ENCODE measurements around the gene ACBD4. TPM values are rescaled to one million over a fixed set of nuclear protein-coding genes. Genes with fewer than 3 reads are reported as not detected.

Gene ACBD4
- total RNA-seq, 4 donors from 2014 or later, result 8.2 to 14.9 (median 10.1) TPM

- intact Hi-C loops (cut with DNase I; ENCODE audit: low total_unique reads), result loop anchor here (10.0 kb wide), 1 partner anchor 194 kb away; the partner anchor contains the start of gene GFAP
- WGBS, 2 donors, result 77 to 81% methylated on average over 10 to 12 of the region's 12 CpGs
Observed at GRCh38 chr17:45108595-45109521, 26.6 kb upstream of the ACBD4 start.

GRCh38 chr17:45110676-45111611 lies 24.5 kb upstream of the ACBD4 start:
- intact Hi-C loops (cut with DNase I; ENCODE audit: low total_unique reads), result no loop called here
- TF ChIP-seq CTCF (IDR thresholded peaks at IDR 0.05) (no peak), POLR2A (IDR thresholded peaks at IDR 0.05) (no peak)
- H3K4me3 ChIP-seq (ENCODE audit: low read depth, poor library complexity, severe bottlenecking), result no peak overlapping the region
- WGBS, 2 donors, result 32 to 34% methylated on average over 12 to 16 of the region's 16 CpGs
- no peak for DNase-seq (ENCODE audit: low spot score in 2 of 2)

More at GRCh38 chr17:45108595-45109521, 26.6 kb upstream of the ACBD4 start:
- H3K4me3 ChIP-seq (ENCODE audit: low read depth, poor library complexity, severe bottlenecking), result no peak overlapping the region
- no peak for DNase-seq (ENCODE audit: low spot score in 2 of 2)
- TF ChIP-seq CTCF (IDR thresholded peaks at IDR 0.05) (no peak), POLR2A (IDR thresholded peaks at IDR 0.05) (no peak)

GRCh38 chr17:45111850-45112249 lies 23.6 kb upstream of the ACBD4 start:
- intact Hi-C loops (cut with DNase I; ENCODE audit: low total_unique reads), result no loop called here
- 84 to 89% methylated on average over 11 of the region's 11 CpGs for WGBS, 2 donors

GRCh38 chr17:45112559-45113423 lies 22.7 kb upstream of the ACBD4 start:
- TF ChIP-seq POLR2A (IDR thresholded peaks at IDR 0.05) (no peak), CTCF (IDR thresholded peaks at IDR 0.05) (no peak)
- WGBS, 2 donors, result 89 to 95% methylated on average over 17 to 23 of the region's 23 CpGs
- H3K4me3 ChIP-seq (ENCODE audit: low read depth, poor library complexity, severe bottlenecking), result no peak overlapping the region
- intact Hi-C loops (cut with DNase I; ENCODE audit: low total_unique reads), result no loop called here
- DNase-seq (ENCODE audit: low spot score in 2 of 2), result no peak

More at GRCh38 chr17:45111850-45112249, 23.6 kb upstream of the ACBD4 start:
- no peak overlapping the region for H3K4me3 ChIP-seq (ENCODE audit: low read depth, poor library complexity, severe bottlenecking)
- no peak for DNase-seq (ENCODE audit: low spot score in 2 of 2)
- TF ChIP-seq POLR2A (IDR thresholded peaks at IDR 0.05) (no peak), CTCF (IDR thresholded peaks at IDR 0.05) (no peak)

GRCh38 chr17:45113424-45113754 lies 22.1 kb upstream of the ACBD4 start:
- TF ChIP-seq POLR2A (IDR thresholded peaks at IDR 0.05) (no peak), CTCF (IDR thresholded peaks at IDR 0.05) (no peak)
- no peak for DNase-seq (ENCODE audit: low spot score in 2 of 2)
- 91 to 93% methylated on average over 9 of the region's 9 CpGs for WGBS, 2 donors
- intact Hi-C loops (cut with DNase I; ENCODE audit: low total_unique reads), result no loop called here
- H3K4me3 ChIP-seq (ENCODE audit: low read depth, poor library complexity, severe bottlenecking), result no peak overlapping the region
